Panc1 (cell line): ENCODE measurements around the gene RUFY1. TPM values are rescaled to one million over a fixed set of nuclear protein-coding genes. Genes with fewer than 3 reads are reported as not detected.

ENCODE experiments used
- ATAC-seq: fragments of 200-7000 bp; cut with Tn5 transposase; 2 replicates; pipeline ENCODE4 v1.9.1; 2020; ENCODE audit warnings: mild to moderate bottlenecking, moderate library complexity
- BruUV-seq: library from RNA; stranded (reverse); fragments of 400-500 nt; replicated peaks from 2 replicates; lab custom pipeline; 2021; lab: Mats Ljungman, UMichigan
- CTCF ChIA-PET: fragments of 300-600 bp; sonication (Branson Sonifier 250); formaldehyde crosslinking; loops from one replicate; lab custom pipeline; 2022; ENCODE audit warnings: antibody characterized with exemption; lab: Charles Lee
- POLR2A ChIA-PET: fragments of 300-600 bp; sonication (Branson Sonifier 250); formaldehyde crosslinking; loops from one replicate; lab custom pipeline; 2022; ENCODE audit warnings: antibody characterized with exemption; lab: Charles Lee
- DNase-seq: peaks from one replicate; pipeline ENCODE4 v3.0.0-alpha.2; 2010; ENCODE audit warnings: low read depth, low spot score
- H3K27ac ChIP-seq: 2 replicates; pipeline ENCODE4 v1.5.1; 2011; ENCODE audit warnings: mild to moderate bottlenecking, low read length, inconsistent platforms
- H3K27me3 ChIP-seq: fragments of 200-500 bp; sonication (Bioruptor generic); 2 replicates; pipeline ENCODE4 v1.6.0; 2014; ENCODE audit warnings: low read length, inconsistent platforms; ENCODE audit not compliant: control insufficient read depth, insufficient read depth
- H3K36me3 ChIP-seq: fragments of 200-500 bp; sonication (Bioruptor generic); 2 replicates; pipeline ENCODE4 v1.5.1; 2014; ENCODE audit warnings: inconsistent platforms, mild to moderate bottlenecking, low read length, moderate library complexity; ENCODE audit not compliant: control insufficient read depth, insufficient read depth
- H3K4me1 ChIP-seq: 2 replicates; pipeline ENCODE4 v1.5.1; 2011; ENCODE audit warnings: inconsistent platforms, mild to moderate bottlenecking, low read length, moderate library complexity; ENCODE audit not compliant: control insufficient read depth, insufficient read depth
- H3K4me3 ChIP-seq, 2 experiments: 2 replicates each; pipeline ENCODE4 v1.5.1; 2011 to 2012; ENCODE audit warnings: low read depth in 2 of 2, low read length in 2 of 2, mild to moderate bottlenecking in 2 of 2, inconsistent platforms in 1 of 2, moderate library complexity in 1 of 2
- H3K9me3 ChIP-seq: fragments of 200-500 bp; sonication (Bioruptor generic); 2 replicates; pipeline ENCODE4 v1.5.1; 2014; ENCODE audit warnings: low read depth, mild to moderate bottlenecking, inconsistent platforms, low read length, moderate library complexity; ENCODE audit not compliant: control insufficient read depth, insufficient read depth
- POLR2AphosphoS5 ChIP-seq: IDR thresholded peaks from 2 replicates; pipeline ENCODE4 v1.6.1; 2012; ENCODE audit warnings: mild to moderate bottlenecking, low read depth, low read length, moderate library complexity
- SIN3A ChIP-seq: IDR thresholded peaks from 2 replicates; pipeline ENCODE4 v1.6.1; 2012; ENCODE audit warnings: low read depth, mild to moderate bottlenecking, low read length, moderate library complexity, borderline replicate concordance; ENCODE audit not compliant: insufficient read depth
- TCF7L2 ChIP-seq: IDR thresholded peaks from 2 replicates; pipeline ENCODE4 v1.6.1; 2011; ENCODE audit warnings: mild to moderate bottlenecking, low read depth, low read length, inconsistent platforms
- in situ Hi-C: cut with HindIII; loops from 2 replicates; pipeline ENCODE4 v1.10.0; 2016; ENCODE audit warnings: low sequenced_read_pairs, low pct_unique_long_range_greater_than_20kb
- intact Hi-C: fragments of 100-400 bp; cut with micrococcal nuclease; formaldehyde crosslinking; loops from one replicate; pipeline ENCODE4 v1.10.0; 2022; ENCODE audit not compliant: unreplicated experiment
- total RNA-seq: library from RNA; stranded (reverse); gene quantifications from one replicate; pipeline ENCODE4 v1.2.1, GENCODE V29; 2021; ENCODE audit not compliant: unreplicated experiment
- TF ChIP-seq, protein P1 (sequence below), 2 experiments: IDR thresholded peaks; 2 replicates each; pipeline ENCODE4 v1.6.1; 2011 to 2012; ENCODE audit warnings: low read depth in 2 of 2, control low read depth in 1 of 2, low read length in 1 of 2, mild to moderate bottlenecking in 1 of 2, moderate library complexity in 1 of 2; ENCODE audit not compliant: insufficient read depth in 1 of 2
- TF ChIP-seq, protein P2 (sequence below): fragments of 450-650 bp; IDR thresholded peaks from 2 replicates; pipeline ENCODE4 v1.5.1; 2017; ENCODE audit warnings: mild to moderate bottlenecking

The RUFY1 gene
- total RNA-seq, 1 experiment from 2014 or later: 66.3 TPM

- BruUV-seq: no TSS peak
- TF ChIP-seq POLR2AphosphoS5 (no peak), SIN3A (no peak), TCF7L2 (no peak)
- TF ChIP-seq, protein P1, sequence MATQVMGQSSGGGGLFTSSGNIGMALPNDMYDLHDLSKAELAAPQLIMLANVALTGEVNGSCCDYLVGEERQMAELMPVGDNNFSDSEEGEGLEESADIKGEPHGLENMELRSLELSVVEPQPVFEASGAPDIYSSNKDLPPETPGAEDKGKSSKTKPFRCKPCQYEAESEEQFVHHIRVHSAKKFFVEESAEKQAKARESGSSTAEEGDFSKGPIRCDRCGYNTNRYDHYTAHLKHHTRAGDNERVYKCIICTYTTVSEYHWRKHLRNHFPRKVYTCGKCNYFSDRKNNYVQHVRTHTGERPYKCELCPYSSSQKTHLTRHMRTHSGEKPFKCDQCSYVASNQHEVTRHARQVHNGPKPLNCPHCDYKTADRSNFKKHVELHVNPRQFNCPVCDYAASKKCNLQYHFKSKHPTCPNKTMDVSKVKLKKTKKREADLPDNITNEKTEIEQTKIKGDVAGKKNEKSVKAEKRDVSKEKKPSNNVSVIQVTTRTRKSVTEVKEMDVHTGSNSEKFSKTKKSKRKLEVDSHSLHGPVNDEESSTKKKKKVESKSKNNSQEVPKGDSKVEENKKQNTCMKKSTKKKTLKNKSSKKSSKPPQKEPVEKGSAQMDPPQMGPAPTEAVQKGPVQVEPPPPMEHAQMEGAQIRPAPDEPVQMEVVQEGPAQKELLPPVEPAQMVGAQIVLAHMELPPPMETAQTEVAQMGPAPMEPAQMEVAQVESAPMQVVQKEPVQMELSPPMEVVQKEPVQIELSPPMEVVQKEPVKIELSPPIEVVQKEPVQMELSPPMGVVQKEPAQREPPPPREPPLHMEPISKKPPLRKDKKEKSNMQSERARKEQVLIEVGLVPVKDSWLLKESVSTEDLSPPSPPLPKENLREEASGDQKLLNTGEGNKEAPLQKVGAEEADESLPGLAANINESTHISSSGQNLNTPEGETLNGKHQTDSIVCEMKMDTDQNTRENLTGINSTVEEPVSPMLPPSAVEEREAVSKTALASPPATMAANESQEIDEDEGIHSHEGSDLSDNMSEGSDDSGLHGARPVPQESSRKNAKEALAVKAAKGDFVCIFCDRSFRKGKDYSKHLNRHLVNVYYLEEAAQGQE (IDR thresholded peaks at IDR 0.05; ENCODE audit: insufficient read depth in 1 of 2, low read depth in 2 of 2, low read length in 1 of 2): no peak
- TF ChIP-seq, protein P2, sequence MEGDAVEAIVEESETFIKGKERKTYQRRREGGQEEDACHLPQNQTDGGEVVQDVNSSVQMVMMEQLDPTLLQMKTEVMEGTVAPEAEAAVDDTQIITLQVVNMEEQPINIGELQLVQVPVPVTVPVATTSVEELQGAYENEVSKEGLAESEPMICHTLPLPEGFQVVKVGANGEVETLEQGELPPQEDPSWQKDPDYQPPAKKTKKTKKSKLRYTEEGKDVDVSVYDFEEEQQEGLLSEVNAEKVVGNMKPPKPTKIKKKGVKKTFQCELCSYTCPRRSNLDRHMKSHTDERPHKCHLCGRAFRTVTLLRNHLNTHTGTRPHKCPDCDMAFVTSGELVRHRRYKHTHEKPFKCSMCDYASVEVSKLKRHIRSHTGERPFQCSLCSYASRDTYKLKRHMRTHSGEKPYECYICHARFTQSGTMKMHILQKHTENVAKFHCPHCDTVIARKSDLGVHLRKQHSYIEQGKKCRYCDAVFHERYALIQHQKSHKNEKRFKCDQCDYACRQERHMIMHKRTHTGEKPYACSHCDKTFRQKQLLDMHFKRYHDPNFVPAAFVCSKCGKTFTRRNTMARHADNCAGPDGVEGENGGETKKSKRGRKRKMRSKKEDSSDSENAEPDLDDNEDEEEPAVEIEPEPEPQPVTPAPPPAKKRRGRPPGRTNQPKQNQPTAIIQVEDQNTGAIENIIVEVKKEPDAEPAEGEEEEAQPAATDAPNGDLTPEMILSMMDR: no peak
- ATAC-seq (no peak), DNase-seq (no peak)
- peaks cover 3% of the 10 kb centered on the region for H3K36me3 ChIP-seq
- no peak overlapping the region for H3K4me3 ChIP-seq
- H3K4me1 ChIP-seq: peaks cover 8% of the 10 kb centered on the region; the same call in 1 of the 2 replicates
- H3K9me3 ChIP-seq: no peaks in the 10 kb centered on the region
- POLR2A ChIA-PET: interaction anchor here (0.5 kb wide), 1 partner anchor 25 kb away, joined by 4 read pairs; no protein-coding TSS in a partner anchor
- H3K27me3 ChIP-seq: no peaks in the 10 kb centered on the region
- intact Hi-C loops (no loop called here), in situ Hi-C loops (no loop called here)
- CTCF ChIA-PET: no interaction called here
- H3K27ac ChIP-seq: no peak overlapping the region
Observed at GRCh38 chr5:179603308-179603707, 53.0 kb downstream of the RUFY1 start.

GRCh38 chr5:179605026-179605833 lies 54.9 kb downstream of the RUFY1 start:
- Histone ChIP-seq H3K27ac (peak overlapping the region; percentile 51; the same call in 1 of the 2 replicates), H3K4me3 (no peak overlapping the region), H3K27me3 (no peaks in the 10 kb centered on the region), H3K36me3 (peaks cover 3% of the 10 kb centered on the region), H3K4me1 (peaks cover 17% of the 10 kb centered on the region), H3K9me3 (no peaks in the 10 kb centered on the region)
- ChIA-PET CTCF (no interaction called here), POLR2A (no interaction called here)
- intact Hi-C loops (no loop called here), in situ Hi-C loops (no loop called here)
- TF ChIP-seq POLR2AphosphoS5 (no peak; the same call in 1 of the 2 replicates), TCF7L2 (no peak), SIN3A (no peak)
- TF ChIP-seq, protein P1 (IDR thresholded peaks at IDR 0.05; ENCODE audit: insufficient read depth in 1 of 2, low read depth in 2 of 2, low read length in 1 of 2): no peak
- TF ChIP-seq, protein P2: no peak
- DNase-seq (no peak), ATAC-seq (no peak)
- BruUV-seq: TSS peak; percentile 35
